Measurements from ENCODE around the gene HYOU1.

DNA sequence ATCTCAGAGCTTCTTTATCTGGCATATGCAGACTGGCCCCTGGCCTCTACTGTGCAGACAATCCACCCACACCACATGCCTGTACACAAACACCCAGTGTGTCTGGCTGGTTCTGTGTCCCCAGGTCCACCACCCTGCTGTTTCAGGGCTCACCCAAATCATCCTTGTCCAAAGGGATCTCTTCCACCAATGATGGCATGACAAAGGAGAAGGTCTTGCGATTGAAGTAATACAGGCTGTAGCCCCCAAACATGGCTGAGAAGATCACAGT is 28.0 kb downstream of the HYOU1 start:
- TF ChIP-seq EZH2 (IDR thresholded peaks at IDR 0.05; ENCODE audit: borderline replicate concordance, low read length) = no peak
- TF ChIP-seq, protein P1, sequence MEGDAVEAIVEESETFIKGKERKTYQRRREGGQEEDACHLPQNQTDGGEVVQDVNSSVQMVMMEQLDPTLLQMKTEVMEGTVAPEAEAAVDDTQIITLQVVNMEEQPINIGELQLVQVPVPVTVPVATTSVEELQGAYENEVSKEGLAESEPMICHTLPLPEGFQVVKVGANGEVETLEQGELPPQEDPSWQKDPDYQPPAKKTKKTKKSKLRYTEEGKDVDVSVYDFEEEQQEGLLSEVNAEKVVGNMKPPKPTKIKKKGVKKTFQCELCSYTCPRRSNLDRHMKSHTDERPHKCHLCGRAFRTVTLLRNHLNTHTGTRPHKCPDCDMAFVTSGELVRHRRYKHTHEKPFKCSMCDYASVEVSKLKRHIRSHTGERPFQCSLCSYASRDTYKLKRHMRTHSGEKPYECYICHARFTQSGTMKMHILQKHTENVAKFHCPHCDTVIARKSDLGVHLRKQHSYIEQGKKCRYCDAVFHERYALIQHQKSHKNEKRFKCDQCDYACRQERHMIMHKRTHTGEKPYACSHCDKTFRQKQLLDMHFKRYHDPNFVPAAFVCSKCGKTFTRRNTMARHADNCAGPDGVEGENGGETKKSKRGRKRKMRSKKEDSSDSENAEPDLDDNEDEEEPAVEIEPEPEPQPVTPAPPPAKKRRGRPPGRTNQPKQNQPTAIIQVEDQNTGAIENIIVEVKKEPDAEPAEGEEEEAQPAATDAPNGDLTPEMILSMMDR (IDR thresholded peaks at IDR 0.05; ENCODE audit: low read length) = no peak

Measured in OCI-LY1 (cell line).